GM19467 (cell line): ENCODE data around the gene NTRK1.

Experiments used
- ATAC-seq: cut with Tn5 transposase; IDR thresholded peaks from one replicate; pipeline ENCODE4 v1.9.1; 2021; ENCODE audit warnings: mild to moderate bottlenecking, moderate library complexity; ENCODE audit not compliant: unreplicated experiment

Gene NTRK1

GRCh38 chr1:156860628-156861423 is at the start of gene NTRK1:
TSS of gene NTRK1 (plus strand) at chr1:156860865. CDS start at chr1:156860935, 70 bp downstream.
- no peak for ATAC-seq

- ATAC-seq = no peak
These were observed 49.5 kb upstream of the NTRK1 start for GRCh38 chr1:156811168-156811567.

GRCh38 chr1:156812293-156812990 is 48.2 kb upstream of the NTRK1 start:
- ATAC-seq = no peak

GRCh38 chr1:156813298-156813697 is 47.4 kb upstream of the NTRK1 start:
- no peak for ATAC-seq

GRCh38 chr1:156813750-156814570 is 46.7 kb upstream of the NTRK1 start:
- no peak for ATAC-seq

GRCh38 chr1:156814571-156815260 is 45.9 kb upstream of the NTRK1 start:
- ATAC-seq = no peak

- no peak for ATAC-seq
These were observed 45.3 kb upstream of the NTRK1 start for GRCh38 chr1:156815307-156815826.

GRCh38 chr1:156815961-156816422 is 44.7 kb upstream of the NTRK1 start:
- ATAC-seq = no peak

- peak; percentile 79 for ATAC-seq
These were observed 43.9 kb upstream of the NTRK1 start, which contains the start of gene SH2D2A for GRCh38 chr1:156816561-156817328. TSS of gene SH2D2A (minus strand) at chr1:156816848. CDS start at chr1:156816708, 140 bp downstream.

GRCh38 chr1:156821801-156822200 is 38.9 kb upstream of the NTRK1 start:
- ATAC-seq = no peak

GRCh38 chr1:156822680-156823079 is 38.0 kb upstream of the NTRK1 start:
- ATAC-seq = no peak

- ATAC-seq = no peak
These were observed 37.4 kb upstream of the NTRK1 start for GRCh38 chr1:156823210-156823790.

GRCh38 chr1:156826630-156827029 is 34.0 kb upstream of the NTRK1 start:
- no peak for ATAC-seq

- ATAC-seq = no peak
These were observed 32.1 kb upstream of the NTRK1 start for GRCh38 chr1:156828400-156829124.

GRCh38 chr1:156832434-156832833 is 28.2 kb upstream of the NTRK1 start:
- no peak for ATAC-seq

GRCh38 chr1:156833603-156834002 is 27.1 kb upstream of the NTRK1 start:
- no peak for ATAC-seq

- no peak for ATAC-seq
These were observed 26.3 kb upstream of the NTRK1 start for GRCh38 chr1:156834322-156834721.

GRCh38 chr1:156836041-156836654 is 24.5 kb upstream of the NTRK1 start:
- ATAC-seq = no peak
